GM19025 (cell line): ENCODE results near the gene CDV3.

Experiments
- ATAC-seq: cut with Tn5 transposase; IDR thresholded peaks from one replicate; pipeline ENCODE4 v1.9.1; 2021; ENCODE audit warnings: mild to moderate bottlenecking, low read depth, moderate library complexity; ENCODE audit not compliant: unreplicated experiment

Gene CDV3

GRCh38 chr3:133599280-133599679 is 25.8 kb downstream of the CDV3 start:
- no peak for ATAC-seq

GRCh38 chr3:133600572-133601081 is 27.1 kb downstream of the CDV3 start:
- no peak for ATAC-seq

- no peak for ATAC-seq
These were observed 32.9 kb downstream of the CDV3 start for GRCh38 chr3:133606342-133606741.

DNA sequence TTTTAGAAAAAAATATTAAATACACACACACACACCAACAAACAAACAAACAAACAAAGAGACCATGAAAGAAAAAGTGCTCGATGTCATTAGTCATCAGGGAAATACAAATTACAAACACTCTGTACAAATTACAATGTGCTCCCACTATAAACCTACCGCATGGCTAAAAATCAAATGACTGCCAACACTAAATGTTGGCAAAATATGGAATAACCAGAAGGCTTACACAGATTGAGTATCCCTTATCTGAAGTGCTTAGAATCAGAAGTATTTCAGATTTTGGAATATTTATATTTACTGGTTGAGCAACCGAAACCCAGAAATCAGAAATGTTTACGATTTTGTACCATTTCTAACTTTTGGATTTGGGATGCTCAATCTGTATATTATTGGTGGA is 33.4 kb downstream of the CDV3 start:
- ATAC-seq = no peak

DNA sequence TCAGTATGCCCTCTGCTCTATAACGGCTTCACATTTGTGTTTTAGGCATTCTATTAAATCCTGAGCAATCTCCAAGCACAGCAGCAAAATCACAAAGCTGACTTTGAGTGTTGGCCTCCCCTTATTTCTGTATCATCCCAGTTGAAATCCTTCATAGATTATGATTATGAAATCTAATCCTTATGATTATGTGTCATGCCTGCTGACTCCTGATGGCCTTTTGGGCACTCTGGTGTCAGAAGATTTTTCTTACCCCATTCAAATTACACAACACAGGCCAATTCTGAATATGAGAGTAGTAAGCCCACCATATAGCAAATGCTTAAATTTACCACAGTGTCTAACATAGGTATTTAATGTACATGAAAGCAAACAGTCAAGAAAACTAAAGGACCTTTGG is 34.3 kb downstream of the CDV3 start:
- no peak for ATAC-seq

GRCh38 chr3:133608388-133608787 is 34.9 kb downstream of the CDV3 start:
- no peak for ATAC-seq

GRCh38 chr3:133610031-133610430 is 36.5 kb downstream of the CDV3 start:
- no peak for ATAC-seq

- no peak for ATAC-seq
These were observed 38.0 kb downstream of the CDV3 start for GRCh38 chr3:133611534-133611933.

- ATAC-seq = peak; percentile 98
These were observed 46.7 kb downstream of the CDV3 start for GRCh38 chr3:133620066-133620784.

DNA sequence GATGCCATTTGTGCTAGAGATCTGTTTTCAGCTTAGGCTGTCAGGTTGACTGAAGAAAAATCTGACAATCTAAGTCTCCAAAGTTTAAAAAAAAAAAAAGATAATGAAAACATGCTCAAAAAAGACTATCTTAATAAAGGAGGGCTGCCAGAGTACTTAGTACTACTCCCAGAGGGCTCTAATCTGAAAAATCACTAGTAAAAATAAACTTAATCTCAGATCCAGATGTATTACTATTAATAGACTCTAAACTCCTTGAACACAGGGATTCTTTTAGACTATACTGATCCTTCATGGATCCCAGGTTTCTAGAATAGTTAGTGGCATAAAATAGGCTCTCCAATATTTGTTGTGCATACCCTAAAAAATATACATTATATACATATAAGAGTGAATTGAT is 54.3 kb downstream of the CDV3 start:
- ATAC-seq = no peak

DNA sequence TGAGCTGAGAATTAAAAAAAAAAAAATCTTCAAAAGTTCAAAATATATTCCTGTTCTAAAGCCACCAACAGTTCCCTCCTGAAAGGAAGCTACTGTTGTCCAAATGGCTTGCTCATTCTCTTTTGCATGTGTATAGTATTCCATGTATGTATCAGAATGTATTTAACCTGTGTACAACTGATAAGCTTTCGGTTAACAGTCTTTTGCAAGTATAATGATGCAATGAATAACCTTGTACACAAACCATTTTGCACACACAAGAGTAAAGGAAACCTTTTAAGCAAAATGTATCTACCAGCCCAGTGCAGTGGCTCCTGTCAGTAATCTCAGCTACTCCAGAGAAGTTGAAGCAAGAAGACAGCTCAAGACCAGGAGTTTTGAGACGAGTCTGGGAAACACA is 55.7 kb downstream of the CDV3 start:
- no peak for ATAC-seq

DNA sequence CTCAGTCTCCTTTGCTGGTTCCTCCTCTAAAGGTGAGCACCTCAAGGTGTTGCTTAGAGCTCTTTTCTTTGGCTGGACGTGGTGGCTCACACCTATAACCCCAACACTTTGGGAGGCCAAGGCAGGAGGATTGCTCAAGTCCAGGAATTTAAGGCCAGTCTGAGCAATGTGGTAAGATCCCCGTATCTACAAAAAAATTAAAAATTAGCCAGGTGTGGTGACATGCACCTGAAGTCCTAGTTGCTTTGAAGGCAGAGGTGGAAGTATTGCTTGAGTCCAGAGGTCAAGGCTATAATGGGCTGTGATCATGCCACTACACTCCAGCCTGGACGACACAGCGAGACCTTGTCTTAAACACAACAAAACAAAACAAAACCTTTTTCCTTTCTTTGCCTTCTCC is 60.0 kb downstream of the CDV3 start:
- no peak for ATAC-seq
